Ovary (tissue), 3 donors: ENCODE measurements around the gene VDAC2.

Source experiments
- CTCF ChIP-seq, 3 donors: fragments of 450-650 bp in 2 of 3; fragments of 200-600 bp in 1 of 3; IDR thresholded peaks; one replicate each; pipeline versions ENCODE4 v1.5.1 to v1.8.0; 2016 to 2022; ENCODE audit warnings: antibody characterized with exemption in 3 of 3, mild to moderate bottlenecking in 1 of 3
- POLR2A ChIP-seq: fragments of 450-650 bp; IDR thresholded peaks from one replicate; pipeline ENCODE4 v1.6.1; 2017; ENCODE audit warnings: antibody characterized with exemption, mild to moderate bottlenecking, moderate library complexity
- donor health status: DM: no; HTN: no; CAD: no.

GRCh38 chr10:75223507-75223906 is 12.9 kb downstream of the VDAC2 start:
- no peak for TF ChIP-seq POLR2A
- TF ChIP-seq CTCF (IDR thresholded peaks at IDR 0.05), result no peak
